KMS-11 (cell line): ENCODE measurements around the gene HPDL.

ENCODE experiments used
- H2AFZ ChIP-seq: fragments of 200-600 bp; sonication (generic); 2 replicates; pipeline ENCODE4 v1.6.1; 2016; ENCODE audit warnings: antibody characterized with exemption, mixed run types, low read depth
- H3K27ac ChIP-seq: fragments of 200-600 bp; sonication (generic); 2 replicates; pipeline ENCODE4 v1.6.1; 2016; ENCODE audit warnings: mild to moderate bottlenecking, mixed run types
- H3K27me3 ChIP-seq: fragments of 200-600 bp; sonication (generic); 2 replicates; pipeline ENCODE4 v1.6.1; 2017; ENCODE audit warnings: mild to moderate bottlenecking, low read depth, mixed run types, moderate library complexity; ENCODE audit not compliant: insufficient read depth
- H3K36me3 ChIP-seq: fragments of 200-600 bp; sonication (generic); 2 replicates; pipeline ENCODE4 v1.6.1; 2017; ENCODE audit warnings: mild to moderate bottlenecking, mixed run types; ENCODE audit not compliant: insufficient read depth
- H3K4me1 ChIP-seq: fragments of 200-600 bp; sonication (generic); 2 replicates; pipeline ENCODE4 v1.6.1; 2016; ENCODE audit warnings: mild to moderate bottlenecking, low read depth, mixed run types; ENCODE audit not compliant: poor library complexity, severe bottlenecking
- H3K4me2 ChIP-seq: fragments of 200-600 bp; sonication (generic); 2 replicates; pipeline ENCODE4 v1.7.0; 2016; ENCODE audit warnings: mild to moderate bottlenecking, mixed run types
- H3K4me3 ChIP-seq: fragments of 200-600 bp; sonication (generic); IDR thresholded peaks from 2 replicates; pipeline ENCODE4 v1.6.1; 2017; ENCODE audit warnings: low read depth, low read length, mixed read lengths; ENCODE audit not compliant: insufficient read depth
- H3K79me2 ChIP-seq: fragments of 200-600 bp; sonication (generic); 2 replicates; pipeline ENCODE4 v1.6.1; 2016; ENCODE audit warnings: low read depth, mixed run types; ENCODE audit not compliant: insufficient read depth
- H3K9ac ChIP-seq: fragments of 200-600 bp; sonication (generic); 2 replicates; pipeline ENCODE4 v1.6.1; 2016; ENCODE audit warnings: mild to moderate bottlenecking, mixed run types
- H4K20me1 ChIP-seq: fragments of 200-600 bp; sonication (generic); 2 replicates; pipeline ENCODE4 v1.6.1; 2016; ENCODE audit warnings: mild to moderate bottlenecking, mixed run types; ENCODE audit not compliant: insufficient read depth
- CTCF ChIP-seq: fragments of 200-600 bp; sonication (generic); conservative IDR thresholded peaks from 2 replicates; pipeline ENCODE4 v1.6.1; 2017; ENCODE audit warnings: low read depth, mild to moderate bottlenecking, antibody characterized with exemption, low read length, moderate library complexity, mixed read lengths

The HPDL gene

GRCh38 chr1:45306319-45306718, 20.4 kb upstream of the HPDL start:
- Histone ChIP-seq H3K79me2 (no peaks in the 10 kb centered on the region), H4K20me1 (no peaks in the 10 kb centered on the region), H3K4me2 (no peak overlapping the region), H3K9ac (no peak overlapping the region), H2AFZ (no peak overlapping the region), H3K4me1 (peaks cover 10% of the 10 kb centered on the region), H3K4me3 (no peak overlapping the region), H3K36me3 (no peaks in the 10 kb centered on the region), H3K27me3 (no peaks in the 10 kb centered on the region), H3K27ac (no peak overlapping the region)
- no peak for TF ChIP-seq CTCF

GRCh38 chr1:45306905-45307304, 19.8 kb upstream of the HPDL start:
- H3K4me2 ChIP-seq, result no peak overlapping the region
- no peaks in the 10 kb centered on the region for H3K79me2 ChIP-seq

GRCh38 chr1:45314266-45314665, 12.4 kb upstream of the HPDL start:
- Histone ChIP-seq H2AFZ (no peak overlapping the region), H3K27ac (no peak overlapping the region), H3K79me2 (no peaks in the 10 kb centered on the region)

More at GRCh38 chr1:45306905-45307304, 19.8 kb upstream of the HPDL start:
- TF ChIP-seq CTCF, result no peak
- Histone ChIP-seq H3K27me3 (no peaks in the 10 kb centered on the region), H3K4me1 (peaks cover 10% of the 10 kb centered on the region), H3K36me3 (no peaks in the 10 kb centered on the region), H4K20me1 (no peaks in the 10 kb centered on the region), H2AFZ (no peak overlapping the region), H3K27ac (no peak overlapping the region), H3K4me3 (no peak overlapping the region), H3K9ac (no peak overlapping the region)

GRCh38 chr1:45317166-45317565, 9.5 kb upstream of the HPDL start:
- no peak for TF ChIP-seq CTCF
- no peak overlapping the region for H3K27ac ChIP-seq
- no peak overlapping the region for H3K4me3 ChIP-seq
- H3K79me2 ChIP-seq, result no peaks in the 10 kb centered on the region
- no peaks in the 10 kb centered on the region for H3K36me3 ChIP-seq
- peaks cover 4% of the 10 kb centered on the region for H3K4me1 ChIP-seq
- no peaks in the 10 kb centered on the region for H3K27me3 ChIP-seq
- no peak overlapping the region for H3K9ac ChIP-seq
- no peak overlapping the region for H2AFZ ChIP-seq
- H4K20me1 ChIP-seq, result no peaks in the 10 kb centered on the region
- no peak overlapping the region for H3K4me2 ChIP-seq

More at GRCh38 chr1:45314266-45314665, 12.4 kb upstream of the HPDL start:
- Histone ChIP-seq H3K4me2 (no peak overlapping the region), H4K20me1 (no peaks in the 10 kb centered on the region), H3K9ac (no peak overlapping the region), H3K36me3 (no peaks in the 10 kb centered on the region), H3K27me3 (no peaks in the 10 kb centered on the region), H3K4me3 (no peak overlapping the region), H3K4me1 (no peaks in the 10 kb centered on the region)
- no peak for TF ChIP-seq CTCF
